ENCODE data around the gene SLX4IP.

Gene SLX4IP

DNA sequence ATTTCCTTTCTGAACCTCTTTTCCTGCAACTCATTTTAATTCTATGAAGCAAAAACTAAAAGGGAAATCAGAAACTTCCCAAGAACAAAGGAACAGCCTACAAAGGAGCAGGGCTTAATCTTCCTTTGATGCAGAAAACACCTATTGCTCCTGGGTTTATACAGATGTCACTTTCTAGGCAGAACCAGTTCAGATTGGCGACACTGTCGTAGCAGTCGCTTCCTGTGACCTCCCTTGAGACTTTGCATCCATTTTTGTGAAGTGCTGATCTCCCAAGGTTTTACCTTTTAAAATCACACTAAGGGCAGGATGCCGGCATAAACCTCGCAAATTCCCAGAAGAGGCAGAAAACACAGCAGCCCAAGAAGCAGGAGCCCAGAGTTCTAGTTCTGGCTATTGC is 198.6 kb downstream of the SLX4IP start:
- DNase-seq (ENCODE audit: low spot score), result no peak

DNA sequence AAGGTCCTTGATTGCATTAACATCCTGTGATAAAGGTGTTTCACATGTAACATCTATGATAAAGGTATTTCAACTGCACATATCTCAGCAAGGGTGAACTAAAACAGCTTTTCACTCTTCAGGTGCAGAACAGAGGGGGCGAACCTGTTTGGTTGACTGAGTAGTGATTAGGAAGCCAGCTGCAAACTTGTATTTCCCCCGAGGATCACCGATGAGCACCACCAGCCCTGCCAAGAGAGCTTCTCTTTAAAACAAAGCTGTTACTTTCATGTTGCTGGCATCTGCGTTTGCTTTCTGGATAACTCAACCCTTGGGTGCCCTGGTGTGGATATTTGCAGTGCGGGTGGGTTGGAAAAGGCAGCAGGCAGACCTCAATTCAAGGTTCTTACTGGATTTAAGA is 199.1 kb downstream of the SLX4IP start:
- DNase-seq (ENCODE audit: low spot score), result no peak

DNA sequence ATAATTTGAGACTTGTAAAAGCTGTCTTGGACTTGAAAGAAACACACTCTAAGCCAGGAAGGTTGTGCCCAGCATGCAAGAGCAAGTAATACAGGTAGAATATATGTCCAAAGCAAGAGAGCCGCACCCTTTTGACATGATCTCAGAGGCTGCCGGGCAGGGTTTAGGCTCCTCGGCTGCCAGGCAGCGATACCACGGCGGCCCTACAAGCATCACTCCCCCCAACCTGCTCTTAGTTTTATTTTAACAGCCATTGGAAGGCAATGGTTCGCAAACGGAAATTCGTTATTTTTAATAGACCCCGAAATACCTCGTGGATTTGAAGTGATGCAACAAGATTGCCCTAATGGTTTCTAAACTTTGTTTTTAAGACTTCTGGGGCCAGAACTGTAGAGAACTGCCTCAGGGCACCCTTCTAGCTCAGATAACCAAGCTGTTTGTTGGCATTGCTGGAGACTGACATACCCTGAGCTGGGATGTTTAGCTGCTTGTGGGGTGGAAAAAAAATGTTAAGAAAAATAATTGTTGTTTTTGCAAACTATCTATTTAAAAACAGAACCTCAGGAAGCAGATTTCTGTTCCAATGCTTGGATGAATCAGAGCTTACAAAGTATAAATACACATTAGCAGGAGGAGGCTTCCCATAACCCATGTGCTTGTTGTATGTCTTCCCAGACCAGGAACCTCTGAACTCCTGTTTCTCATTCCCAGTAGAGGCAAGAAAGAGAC is 199.7 kb downstream of the SLX4IP start:
- peak; percentile 15 for DNase-seq (ENCODE audit: low spot score)

DNA sequence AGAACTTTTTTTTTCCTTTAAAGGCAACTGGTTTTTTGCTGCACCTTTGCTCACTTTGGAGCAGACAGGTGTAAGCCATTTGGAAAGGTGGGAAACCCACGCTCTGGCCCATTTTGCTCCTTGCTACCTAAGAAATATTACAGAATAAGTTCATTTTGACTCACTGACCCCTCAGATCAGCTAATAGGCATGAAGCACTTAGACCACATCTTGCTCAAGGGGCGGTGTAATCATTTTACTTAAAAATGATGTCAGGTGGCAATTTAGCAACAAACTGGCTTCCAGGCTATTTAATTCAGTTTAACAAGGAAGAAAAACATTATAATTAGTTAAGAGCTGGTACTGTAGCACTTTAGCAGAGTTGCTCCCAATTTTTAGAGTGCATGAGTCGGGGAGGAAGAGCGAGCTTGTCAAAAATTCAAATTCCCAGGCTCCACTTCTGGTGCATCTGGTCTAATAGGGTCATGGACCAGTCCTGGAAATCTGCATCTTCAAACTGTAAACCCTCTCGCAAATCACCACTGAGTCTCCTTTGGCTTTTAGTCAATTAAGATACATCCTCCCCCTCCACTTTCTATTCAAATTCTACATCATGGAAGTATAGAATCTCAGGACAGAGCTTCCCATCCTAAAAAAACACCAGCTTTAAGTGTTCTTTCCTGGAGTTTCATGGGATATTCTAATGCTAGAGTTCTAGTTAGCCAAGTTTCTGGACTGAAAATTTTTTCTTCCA is 200.5 kb downstream of the SLX4IP start:
- no peak for DNase-seq (ENCODE audit: low spot score)

DNA sequence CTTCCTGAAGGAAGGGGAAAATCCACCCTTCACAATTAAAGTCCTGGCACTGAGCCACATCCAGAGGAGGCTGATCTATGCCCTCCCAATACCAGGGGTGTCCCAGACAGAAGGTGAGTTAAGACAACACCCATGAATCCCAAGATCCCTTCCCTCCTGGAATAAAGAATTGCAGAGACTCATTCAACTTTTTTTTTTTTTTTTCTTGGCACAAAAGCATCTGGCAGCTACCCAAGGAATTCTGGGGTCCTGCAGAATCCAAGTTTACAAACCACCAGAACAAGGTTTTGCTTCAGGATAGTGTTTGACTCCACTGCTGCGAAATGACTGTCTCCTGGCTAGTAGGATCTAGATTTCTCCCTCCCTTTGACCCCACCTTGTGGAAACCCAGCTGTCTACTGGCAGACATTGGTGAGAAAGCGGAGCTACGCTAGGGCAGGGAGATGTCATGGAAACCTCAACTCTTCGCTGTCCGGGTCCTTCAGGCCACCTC is 201.3 kb downstream of the SLX4IP start:
- DNase-seq (ENCODE audit: low spot score), result no peak

DNA sequence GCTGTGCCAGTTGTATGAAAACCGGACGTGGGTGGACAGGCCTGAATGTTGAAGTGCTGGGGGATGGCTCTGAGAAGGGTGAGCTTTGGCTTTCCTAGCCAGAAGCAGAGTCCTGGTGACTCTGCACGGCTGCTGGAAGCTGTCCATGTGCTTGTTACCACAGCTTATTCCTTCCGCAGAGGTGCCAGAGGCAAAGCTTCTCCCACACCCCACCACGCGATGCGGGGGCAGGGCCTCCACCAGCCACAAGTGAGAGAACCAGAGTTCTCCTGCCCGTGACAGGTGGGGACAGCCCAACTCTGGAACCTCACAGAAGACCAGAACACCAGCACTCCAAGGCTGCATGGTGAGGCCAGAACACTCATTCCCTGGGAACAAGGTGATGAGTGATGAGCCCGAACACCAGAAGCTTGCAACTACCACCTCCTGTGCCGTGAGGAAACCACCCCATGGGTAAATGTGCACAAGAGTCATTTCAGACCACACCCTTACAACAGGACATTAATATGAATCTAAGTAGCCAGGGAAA is 202.0 kb downstream of the SLX4IP start:
- DNase-seq (ENCODE audit: low spot score), result no peak

DNA sequence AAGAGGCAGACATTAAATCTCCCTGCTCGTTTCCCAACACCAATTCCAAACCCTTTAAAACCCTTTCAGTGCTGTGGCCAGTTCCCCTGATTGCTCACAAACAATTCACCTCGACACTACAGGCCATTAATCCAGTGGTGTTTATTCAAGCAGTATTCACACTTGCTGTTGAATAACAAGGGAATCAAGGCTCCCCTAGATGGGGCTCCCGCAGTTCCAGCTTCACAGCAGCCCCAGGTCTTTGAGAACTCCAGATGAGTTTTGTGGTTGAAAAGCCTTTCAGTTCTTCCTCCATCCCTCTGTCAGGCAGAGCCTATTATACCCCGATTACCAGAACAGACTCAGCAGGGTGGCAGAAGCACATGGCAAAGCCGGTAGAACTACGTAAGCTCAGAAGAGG is 202.5 kb downstream of the SLX4IP start:
- DNase-seq (ENCODE audit: low spot score), result no peak

DNA sequence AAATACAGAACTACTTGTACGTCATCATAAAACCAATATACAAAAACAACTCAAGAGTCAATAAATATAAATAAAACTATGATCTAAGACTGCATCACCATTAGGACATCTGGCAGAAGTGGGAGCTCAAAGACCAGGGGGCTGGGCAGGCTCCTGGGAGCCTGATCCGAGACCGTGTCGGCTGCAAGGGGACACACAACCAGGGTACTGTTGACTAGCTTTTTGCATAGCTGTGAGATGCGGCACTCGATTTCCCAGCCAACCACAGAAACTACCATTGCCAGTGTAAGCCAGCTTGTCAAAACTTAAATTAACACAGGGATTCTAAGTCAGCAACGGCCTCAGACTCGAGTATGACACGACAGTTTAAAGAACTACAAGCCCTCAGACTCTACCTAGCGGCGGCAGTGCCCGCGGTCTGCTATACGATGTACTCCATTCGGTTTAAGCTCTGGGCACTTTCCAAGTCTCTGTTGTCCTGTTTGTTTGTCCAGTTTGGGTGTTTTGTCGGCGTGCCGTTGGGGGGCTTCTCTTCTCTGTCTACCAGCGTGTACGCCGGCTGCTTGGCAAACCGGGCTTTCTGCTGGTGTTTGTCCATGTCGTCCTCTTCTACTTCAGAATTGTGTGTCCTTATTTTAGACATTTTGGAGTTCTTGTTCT is 204.1 kb downstream of the SLX4IP start:
- DNase-seq (ENCODE audit: low spot score), result no peak

DNA sequence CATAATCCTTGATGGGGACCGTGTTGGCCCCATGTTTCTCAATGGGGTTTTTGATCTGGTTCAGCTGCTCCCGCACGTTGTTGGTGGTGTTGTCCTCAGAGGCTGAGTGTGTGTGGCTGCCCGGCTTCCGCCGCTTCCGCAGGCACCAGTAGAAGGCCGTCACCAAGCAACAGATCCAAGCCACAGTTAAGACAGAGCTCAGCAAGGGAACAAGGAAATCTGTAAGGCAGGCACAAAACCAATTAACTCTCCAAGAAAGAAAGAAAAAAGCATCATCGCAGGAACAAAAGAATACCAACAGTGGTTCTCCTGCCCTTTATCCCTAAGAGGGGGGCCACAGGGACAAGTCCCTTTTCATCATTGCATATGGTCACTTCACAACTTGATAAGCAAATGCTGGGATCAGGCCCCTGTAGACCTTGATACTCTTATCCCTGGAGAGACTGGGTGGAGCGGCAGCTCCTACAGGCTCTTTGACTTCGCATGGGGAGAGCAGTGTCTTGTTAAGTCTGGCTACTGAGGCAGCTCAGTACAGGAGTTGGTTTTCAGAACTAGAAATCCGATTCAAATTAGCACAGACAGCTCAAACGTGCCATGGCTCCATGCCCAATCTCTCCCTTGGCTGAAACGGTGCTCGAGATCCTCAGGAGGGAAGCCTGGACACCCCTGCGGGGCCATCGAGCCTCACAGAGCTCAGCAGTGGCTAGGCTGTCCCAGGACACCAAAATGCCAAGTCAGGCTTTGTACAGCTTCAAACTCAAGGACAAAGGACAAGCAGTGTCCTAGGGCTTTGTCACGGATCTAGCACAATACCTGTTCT is 204.8 kb downstream of the SLX4IP start:
- peak; percentile 30 for DNase-seq (ENCODE audit: low spot score)

DNA sequence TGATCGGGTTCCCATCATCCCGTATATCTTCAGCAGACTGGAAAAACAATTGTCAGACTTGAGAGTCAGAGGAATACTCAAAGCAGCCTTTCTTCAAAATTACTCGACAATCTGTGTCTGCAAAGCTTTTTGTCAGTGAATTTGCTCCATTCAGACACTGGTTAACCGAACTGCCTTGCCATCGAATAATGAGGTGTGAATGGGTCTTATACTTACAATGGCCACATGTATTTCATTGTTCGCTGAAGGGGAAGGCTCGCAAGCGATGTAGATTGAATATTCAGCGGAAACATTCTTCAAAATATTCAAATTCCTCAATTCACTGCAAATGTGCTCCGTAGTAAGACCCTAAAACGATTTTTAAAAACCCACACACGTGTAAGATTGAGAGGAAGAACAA is 205.8 kb downstream of the SLX4IP start:
- DNase-seq (ENCODE audit: low spot score), result no peak

DNA sequence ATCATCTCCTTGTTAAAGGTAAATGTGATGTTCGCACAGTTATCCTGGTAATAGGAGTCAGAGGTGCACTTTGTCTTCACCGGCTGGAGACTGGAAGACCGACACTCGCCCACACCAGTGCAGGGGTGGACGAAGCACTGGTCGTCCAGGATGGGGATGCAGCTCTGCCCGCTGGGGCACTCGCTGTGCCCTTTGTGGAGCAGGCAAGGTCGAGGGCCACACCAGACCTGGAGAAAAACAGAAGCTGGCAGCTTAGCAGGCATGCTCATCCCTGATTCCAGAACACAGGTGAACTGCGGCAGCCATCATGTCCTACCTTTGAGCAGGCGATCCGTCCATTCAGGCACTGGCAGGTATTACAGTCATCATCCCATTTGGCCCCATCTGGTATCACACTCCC is 206.4 kb downstream of the SLX4IP start:
- no peak for DNase-seq (ENCODE audit: low spot score)

DNA sequence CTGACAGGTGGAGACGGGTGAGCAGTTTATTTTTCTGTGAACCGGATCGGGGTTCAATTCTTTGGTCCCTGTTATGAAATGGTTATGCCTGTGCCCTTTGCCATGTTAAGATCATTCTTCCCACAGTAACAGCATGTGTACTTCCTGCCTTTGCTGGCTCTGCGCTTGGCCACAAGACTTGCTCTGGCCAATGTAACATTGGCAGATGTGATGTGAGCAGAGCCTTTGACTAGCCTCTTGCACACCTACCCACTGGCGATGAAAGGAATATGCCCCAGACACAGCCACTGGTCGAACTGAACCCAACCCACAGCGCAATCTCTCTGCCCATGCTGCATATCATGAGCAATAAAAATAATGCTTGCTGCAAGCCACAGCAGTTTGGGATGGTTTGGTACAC is 206.8 kb downstream of the SLX4IP start:
- no peak for DNase-seq (ENCODE audit: low spot score)

DNA sequence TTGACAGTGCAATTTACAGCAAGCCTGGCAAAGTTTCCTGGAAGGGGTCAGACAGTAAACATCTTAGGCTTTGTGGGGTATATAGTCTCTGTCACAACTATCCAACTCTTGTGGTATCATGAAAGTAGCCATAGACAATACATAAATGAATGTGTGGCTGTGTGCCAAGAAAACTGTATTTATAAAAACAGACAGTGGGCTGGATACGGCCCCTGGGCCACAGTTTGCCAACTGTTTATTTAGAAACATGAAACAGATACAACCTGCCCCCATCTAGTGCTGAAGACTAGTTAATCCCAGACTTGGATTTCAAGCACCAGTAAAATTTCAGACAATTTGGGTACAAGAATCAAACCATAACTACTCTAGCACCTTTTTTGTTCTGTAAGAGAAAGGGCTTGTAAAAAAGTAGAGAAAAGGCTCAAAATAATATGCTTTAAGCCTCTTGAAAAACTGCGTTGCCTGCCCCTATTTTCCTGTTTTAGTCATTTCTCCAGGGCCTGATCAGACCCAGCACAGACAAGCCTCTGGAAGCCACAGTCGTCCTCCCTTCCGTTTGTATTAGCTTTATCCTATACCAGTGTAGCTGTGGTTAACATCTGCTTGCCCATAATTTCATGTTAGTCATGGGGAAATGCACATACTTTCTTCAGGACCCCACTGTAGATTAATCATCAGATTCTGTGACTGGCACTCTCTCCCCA is 207.9 kb downstream of the SLX4IP start:
- DNase-seq (ENCODE audit: low spot score), result no peak

DNA sequence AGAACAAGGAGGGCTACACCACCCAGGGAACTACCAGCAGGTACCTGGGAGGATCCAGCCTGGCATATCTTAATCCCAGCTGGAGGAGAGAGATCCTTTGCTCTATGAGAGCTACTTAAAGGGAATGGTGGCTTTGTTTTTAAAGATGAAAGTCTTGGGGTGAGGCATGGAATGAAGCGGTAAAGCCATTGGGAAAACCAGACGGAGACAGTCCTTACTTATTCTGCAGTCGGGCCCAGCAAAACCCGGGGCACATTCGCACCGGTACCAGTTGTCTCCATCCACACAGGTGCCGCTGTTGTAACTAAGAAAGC is 208.4 kb downstream of the SLX4IP start:
- no peak for DNase-seq (ENCODE audit: low spot score)

DNA sequence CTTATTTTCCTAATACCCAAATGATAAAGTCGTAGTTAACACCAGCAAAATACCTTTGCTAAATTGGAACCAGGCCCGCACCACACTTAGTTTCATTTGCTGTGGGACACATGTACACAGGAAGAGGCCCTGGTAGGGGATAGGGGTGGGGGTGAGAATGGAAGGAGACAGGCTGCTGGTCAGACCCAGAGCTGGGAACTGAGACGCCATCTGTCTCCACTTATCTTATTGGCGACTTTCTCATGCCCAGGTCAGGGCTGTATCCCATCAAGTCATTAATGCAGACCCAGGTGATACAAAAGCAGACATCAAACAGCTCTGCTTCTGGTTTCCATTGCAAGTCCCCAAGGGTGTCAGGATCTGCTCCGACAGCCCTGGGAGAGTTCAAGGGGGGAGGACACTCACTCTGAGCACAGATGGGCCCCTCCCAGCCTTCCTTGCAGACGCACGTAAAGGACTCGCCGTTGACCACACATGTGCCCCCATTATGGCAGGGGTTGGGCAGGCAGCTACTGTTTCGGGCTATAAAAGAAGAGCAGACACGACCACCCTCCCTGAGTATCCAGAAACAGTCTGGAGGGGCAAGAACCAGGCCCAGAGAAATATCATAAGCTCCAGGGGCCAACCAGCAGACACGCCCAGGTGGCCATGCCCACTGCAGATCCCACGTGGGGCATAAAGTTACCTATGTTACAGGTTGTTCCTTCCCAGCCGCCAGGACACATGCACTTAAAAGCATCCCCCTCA is 209.5 kb downstream of the SLX4IP start:
- no peak for DNase-seq (ENCODE audit: low spot score)

DNA sequence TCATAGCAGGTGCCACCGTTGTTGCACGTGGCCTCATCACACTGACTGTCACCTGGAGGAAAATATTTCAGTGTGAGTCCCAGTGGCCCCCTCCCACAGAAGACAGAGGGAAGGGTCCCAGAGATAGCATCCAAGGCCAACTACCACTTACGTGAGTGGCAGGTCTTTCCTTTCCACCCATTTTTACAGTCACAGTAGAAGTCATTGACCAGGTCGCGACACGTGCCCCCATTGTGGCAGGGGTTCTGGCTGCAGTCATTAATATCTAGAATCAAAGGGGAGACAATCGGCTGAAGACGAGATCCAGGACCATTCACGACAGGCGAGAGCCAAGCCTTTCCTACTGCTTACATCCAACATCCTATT is 210.1 kb downstream of the SLX4IP start:
- DNase-seq (ENCODE audit: low spot score), result no peak

DNA sequence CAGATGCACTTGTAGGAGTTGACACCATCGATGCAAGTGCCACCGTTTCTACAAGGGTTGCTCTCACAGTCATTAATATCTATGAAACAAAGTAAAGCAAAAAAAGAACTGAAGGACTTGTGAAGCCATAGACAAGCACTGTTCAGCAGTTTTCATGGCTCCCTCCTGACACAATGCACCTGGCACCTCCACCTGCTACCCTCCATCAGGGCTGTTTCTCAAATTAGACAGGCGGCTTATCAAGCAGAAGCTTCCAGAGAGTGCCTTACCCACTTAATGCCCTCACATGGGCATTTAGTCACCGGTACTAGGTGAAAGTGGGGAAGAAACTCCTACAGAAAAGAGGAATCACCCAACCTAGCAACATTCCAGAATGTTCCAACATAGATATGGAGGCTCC is 210.9 kb downstream of the SLX4IP start:
- DNase-seq (ENCODE audit: low spot score), result no peak

DNA sequence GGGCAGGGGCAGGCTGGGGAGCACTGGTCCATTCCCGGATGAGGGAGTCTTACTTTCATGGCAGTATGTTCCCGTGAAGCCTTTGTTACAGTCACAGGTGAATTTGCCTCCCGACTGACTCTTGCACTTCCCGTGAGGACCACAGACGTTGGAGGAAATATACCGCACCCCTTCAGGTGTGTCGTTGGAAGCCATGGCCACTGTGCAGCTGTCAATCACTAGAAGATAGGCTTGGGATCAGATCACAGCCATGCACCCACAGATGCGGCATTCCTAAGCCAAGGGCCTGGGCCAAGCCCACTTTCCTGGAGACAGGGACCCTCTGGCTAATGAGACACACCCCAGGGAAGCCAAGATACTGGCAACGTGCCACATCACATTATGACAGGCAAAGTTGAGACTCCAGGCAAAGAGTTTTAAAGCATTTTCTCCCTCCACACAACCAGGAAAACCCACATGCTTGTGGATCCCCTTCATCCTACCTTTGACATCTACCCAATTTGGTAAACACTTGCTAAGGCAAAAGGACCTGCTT is 211.8 kb downstream of the SLX4IP start:
- no peak for DNase-seq (ENCODE audit: low spot score)

DNA sequence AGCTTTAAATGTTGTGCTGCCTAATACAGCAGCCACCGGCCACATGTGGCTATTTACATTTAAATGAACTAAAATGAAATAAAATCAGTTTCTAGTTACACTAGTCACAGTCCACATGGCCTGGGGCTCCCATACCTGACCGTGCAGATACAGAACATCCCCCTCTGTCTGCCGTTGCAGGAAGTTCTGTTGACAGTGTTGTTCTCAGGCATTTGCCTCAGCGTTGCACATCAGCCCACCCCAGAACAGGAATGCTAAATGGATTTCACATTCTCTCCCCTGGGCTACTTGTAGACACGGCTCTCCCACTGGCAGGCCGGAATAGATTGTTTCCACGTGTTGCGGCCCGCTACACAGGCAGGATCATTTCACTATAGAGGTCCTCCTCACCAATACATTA is 212.4 kb downstream of the SLX4IP start:
- no peak for DNase-seq (ENCODE audit: low spot score)

DNA sequence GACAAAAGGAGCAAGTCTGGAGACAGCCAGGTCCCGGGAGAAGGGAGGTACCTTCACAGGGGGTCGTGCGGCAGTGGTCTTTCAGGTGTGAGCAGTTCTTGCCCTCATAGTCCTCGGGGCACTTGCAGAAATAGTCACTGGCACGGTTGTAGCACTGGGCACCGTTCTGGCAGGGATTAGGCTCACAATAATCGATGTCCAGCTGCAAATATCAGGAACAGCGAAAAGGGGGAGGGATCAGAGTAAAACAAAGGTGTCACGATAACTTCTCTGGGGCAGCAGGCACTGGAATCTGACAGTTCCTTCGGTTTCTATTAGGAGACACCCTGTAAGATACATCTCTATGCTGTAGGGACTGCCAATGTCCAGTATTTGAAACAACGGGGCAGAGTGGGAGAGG is 212.8 kb downstream of the SLX4IP start:
- DNase-seq (ENCODE audit: low spot score), result no peak

DNA sequence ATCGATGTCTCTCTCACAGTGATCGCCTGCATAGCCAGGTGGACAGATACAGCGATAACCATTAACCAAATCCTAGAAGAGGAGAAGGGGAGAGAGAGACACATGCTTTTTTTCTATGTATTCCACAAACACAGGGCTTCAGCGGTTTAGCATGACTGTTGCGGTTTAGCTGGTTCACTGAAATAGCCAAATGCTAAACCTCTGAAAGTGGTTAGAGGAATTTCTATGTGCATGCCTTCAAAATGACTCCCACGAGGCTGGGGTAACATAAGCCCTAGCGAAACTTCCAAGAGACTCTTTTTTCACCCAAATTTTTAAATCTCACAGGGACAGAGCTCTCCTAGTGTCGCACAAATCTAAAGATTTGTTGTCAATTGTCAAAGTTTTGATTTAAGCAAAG is 213.5 kb downstream of the SLX4IP start:
- DNase-seq (ENCODE audit: low spot score), result no peak
